Dermis microvascular lymphatic vessel endothelial cell (primary cell): Measurements from ENCODE around the gene ANKRD22. TPM values are rescaled to one million over a fixed set of nuclear protein-coding genes. Genes with fewer than 3 reads are reported as not detected.
A peak's percentile ranks its signal among the peaks of the same experiment; 100 is the strongest.

Source experiments
- DNase-seq, 2 donors: peaks; one replicate each; pipeline versions ENCODE4 v3.0.0 to v3.0.0-alpha.2; 2010; ENCODE audit warnings: low read depth in 2 of 2
- total RNA-seq: library from RNA; depleted of rRNA; stranded (reverse); fragments of >200 nt; gene quantifications from 2 replicates; pipeline ENCODE4 v1.2.1, GENCODE V29; 2014

The ANKRD22 gene
- total RNA-seq, 1 donor from 2014 or later, result not detected

GRCh38 chr10:88802523-88803285 lies 48.9 kb downstream of the ANKRD22 start, which contains the start of gene LIPM:
Gene LIPM, plus strand, starts transcription at chr10:88802730. Its CDS starts 167 bp downstream, at chr10:88802897.
- no peak for DNase-seq

DNA sequence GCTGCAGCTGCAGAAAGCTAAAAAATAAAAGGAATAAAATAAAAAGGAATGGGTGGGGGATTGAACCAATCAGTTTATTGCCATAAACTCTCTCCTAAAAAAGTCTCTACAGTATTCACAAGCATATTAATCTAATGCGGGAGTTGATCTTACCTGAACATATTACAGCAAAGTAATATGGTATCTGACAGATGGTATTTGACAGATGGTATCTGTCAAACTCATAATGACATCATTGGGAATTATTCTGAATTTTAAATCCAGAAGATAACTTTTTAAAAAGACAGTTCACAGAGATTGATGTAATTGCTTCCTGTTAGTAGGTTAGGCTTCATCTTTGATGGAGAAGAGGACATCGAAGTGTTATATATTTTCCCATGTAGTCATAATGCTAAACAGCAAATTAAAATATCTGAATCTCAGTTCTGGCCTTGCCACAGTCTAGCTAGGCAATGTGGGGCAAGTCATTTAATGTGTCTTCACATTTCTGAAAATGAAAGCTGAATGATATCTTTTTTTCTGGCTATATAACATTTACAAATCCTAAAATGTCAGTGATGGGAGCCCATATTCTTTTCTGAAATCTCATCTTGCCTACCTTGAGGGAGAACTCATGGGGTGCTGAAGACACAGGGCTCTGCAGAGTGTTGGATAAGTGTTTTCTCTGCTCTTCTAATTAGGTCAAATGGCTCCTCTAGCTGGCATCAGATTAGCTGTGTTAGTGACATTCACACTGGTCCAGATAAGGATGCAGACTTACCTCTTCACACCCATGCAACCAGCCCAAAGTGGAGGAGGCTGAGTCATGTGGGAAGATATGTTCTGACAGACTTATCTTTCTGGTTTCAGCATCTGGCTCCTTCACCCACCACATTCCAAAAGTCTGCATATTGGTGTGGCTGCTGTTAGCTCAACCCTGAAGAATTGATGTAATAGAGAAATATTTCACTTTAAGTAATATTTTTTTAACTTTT lies 51.2 kb downstream of the ANKRD22 start:
- DNase-seq, result no peak

DNA sequence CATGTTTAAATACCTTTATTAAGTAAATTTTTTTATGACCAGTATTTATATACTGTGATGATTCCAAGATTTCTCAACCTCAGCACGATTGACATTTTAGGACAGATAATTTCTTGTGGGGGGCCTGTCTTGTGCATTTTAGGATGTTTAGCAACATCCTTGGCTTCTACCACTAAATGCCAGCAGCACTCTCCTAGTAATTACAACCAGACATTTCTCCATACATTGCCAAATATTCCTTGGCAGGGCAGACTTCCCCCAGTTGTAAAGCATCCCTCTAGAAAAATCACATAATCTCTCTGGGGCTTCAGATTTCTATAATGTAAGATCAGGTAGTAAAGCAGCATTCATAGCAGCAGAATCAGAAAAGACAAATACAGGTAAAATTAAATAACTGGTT lies 56.9 kb downstream of the ANKRD22 start:
- DNase-seq, result no peak

DNA sequence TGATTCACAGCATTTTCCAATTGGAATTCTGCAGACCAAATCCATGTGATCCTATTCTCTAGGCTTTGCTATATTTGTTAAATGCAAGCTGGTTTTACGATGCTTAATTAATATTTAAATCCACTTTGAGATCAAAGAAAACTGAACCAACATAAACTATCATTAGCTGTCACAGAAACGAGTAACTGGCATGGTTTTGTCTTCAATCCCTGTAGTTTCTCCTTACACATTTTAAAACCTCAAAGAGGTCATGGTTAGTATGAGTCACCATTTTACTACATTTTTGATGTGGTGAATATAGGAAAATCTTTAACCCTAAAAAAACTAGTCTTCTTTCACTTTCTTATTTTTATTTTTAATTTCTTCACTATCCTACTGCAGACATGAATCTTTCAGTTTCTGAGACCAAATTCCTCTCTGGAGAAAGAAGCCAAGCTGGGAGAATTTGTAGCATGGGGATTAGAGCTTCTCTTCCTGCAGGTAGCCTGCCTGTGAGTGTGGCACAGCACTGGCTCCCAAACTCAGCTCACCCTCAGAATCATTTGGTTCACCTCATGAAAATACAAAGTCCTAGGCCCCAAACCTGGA lies 57.8 kb downstream of the ANKRD22 start:
- no peak for DNase-seq

DNA sequence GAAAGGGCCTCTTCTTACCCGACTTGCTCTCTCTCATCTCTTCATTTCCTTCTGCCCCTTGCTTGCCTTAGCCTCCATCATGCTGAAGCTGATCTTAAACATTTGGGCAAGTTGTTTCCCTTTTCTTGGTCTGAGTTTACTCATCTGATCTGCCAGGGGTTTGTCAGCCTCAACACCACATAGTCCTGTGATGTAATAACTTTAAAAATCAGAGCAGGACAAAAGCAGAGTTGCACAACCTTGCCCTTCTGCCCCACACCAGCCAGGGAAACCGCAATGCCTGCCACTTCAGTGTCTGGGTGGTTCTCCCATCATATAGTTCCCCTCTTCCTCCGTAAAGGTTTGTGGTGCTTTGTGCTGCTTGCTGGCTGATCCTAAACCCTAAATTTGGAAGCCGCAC lies 59.0 kb downstream of the ANKRD22 start:
- no peak for DNase-seq

DNA sequence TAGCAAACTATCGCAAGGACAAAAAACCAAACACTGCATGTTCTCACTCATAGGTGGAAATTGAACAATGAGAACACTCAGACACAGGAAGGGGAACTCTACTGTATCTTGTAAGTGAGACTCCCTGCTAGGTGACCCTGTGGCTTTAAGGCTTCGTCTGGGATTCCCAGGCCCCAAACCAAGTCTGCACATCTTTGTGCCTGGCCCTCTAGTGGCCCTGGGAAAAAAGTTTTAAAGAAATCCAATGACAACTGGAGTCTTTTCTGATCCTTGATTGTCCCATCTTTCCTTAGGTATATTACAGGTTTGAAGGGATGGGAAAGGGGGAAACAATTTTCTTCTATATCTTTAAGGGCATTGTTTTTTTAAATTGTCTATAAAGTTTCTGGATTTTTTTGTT lies 59.7 kb downstream of the ANKRD22 start:
- peak in 1 of 2 donors; percentile 16 for DNase-seq

DNA sequence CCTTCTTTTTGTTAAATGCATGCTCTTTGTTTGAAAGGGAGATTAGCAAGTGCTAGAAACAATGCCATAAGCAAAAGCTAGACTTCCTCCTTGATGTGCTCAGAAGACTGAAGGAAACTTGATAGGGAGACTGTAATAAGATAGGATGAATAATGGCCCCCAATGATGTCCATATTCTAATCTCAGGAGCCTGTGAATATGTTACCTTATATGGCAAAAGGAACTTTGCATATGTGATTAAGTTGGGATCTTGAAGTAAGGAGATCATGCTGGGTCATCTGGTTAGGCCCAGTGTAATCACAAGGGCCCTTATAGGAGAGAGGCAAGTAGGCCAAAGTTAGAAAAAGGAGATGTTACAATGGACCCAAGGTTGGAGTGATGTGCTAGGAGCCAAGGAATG lies 62.7 kb downstream of the ANKRD22 start:
- no peak for DNase-seq

GRCh38 chr10:88787463-88787862 lies 64.2 kb downstream of the ANKRD22 start:
- no peak for DNase-seq

DNA sequence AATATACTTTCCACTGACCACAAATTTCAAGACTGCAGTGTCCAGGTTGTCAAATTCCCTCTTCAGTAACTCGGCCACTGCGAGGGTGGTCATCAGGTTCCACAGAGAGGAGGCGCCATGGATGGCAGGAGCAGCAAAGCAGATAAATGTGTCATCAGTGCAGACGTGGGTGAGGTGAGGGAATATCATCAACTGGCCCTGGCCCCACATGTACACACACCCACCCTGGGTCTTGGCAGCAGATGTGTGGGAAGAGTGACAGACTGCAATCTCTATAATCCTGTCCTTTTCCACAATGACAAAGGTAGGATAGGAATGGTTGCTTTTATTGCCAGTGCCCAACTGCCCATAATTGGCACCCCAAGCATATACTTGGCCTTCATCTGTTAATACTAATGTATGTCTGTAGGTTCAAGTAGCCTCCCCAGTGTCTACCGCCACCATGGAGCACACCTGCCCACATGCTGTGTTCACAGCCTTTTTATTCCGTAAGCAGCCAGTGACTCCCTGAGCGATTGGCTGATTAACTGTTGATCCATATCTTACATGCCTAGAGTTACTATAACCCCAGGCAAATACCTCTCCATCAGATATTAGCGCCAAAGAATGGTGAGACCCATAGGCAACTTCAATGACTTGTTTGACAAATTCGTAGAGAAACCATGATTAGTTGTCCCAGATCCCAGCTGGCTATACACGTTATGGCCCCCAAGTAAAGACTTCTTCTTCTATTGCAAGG lies 65.4 kb downstream of the ANKRD22 start:
- no peak for DNase-seq

DNA sequence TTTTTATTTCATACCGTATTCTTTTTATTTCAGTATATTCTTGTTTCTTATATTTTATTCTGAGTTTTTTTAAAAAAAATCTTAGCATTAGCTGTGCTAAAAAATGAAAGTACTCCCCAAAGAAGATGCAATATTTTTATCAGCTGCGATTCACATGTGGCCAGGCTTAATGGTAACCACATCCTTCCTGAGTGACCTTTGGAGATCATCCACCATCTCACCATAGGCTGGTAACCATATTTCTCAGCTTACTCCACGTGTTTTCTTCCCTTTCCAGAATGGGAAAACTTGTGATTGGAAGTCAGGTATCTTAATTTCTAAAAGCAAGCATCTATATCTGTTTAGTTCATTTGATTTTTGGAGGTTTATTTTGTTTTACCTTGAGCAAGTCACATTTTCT lies 67.9 kb downstream of the ANKRD22 start:
- no peak for DNase-seq

DNA sequence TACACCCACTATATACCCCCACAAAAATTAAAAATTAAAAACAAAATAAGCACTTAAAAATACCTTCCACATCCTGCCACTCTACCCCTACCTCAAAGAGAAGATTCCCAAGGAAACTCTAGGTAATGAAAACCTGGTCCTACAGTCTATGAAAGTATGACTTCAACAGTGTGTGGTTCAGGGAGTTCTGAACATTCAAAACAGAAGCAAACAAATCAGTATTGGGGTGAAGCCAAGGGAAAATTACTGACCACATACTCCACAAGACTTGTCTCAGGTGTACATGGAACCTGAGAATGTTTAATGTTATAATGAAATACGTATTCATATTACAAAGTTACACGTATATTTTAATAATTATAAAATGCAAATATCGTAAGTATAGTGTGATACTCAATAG lies 69.4 kb downstream of the ANKRD22 start:
- no peak for DNase-seq

DNA sequence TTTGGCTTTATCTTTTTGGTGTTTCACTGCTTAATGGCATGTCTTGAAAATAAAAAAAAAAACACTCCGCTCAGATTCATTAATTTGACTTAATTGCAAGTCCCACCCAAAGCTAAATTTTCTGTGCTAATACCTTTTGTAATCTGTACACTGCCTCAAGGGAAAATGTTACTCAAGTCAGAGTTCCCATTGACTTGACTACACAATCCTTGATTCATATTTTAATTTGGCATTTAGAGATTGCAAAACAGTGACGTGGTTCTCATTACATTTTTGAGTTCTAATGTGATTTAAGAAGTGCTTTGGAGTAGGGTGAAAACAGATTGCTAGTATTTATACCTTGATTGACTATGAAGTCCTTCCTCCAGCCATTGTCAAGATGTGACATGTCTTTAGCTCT lies 70.4 kb downstream of the ANKRD22 start:
- DNase-seq, result no peak

Other genes starting within 250 kb of the ANKRD22 start
- not detected in 2 replicates for gene LIPF, start 187.4 kb downstream of the ANKRD22 start, total RNA-seq
- gene LIPK, start 145.6 kb downstream of the ANKRD22 start, total RNA-seq, result not detected in 2 replicates
- not detected in 2 replicates for gene LIPN, start 91.8 kb downstream of the ANKRD22 start, total RNA-seq
- not detected in 2 replicates for gene LIPM, start 49.1 kb downstream of the ANKRD22 start, total RNA-seq
- gene STAMBPL1, start 28.4 kb upstream of the ANKRD22 start, total RNA-seq, result 0.25 and 0.26 TPM in 2 replicates
- 4.1 and 7.1 TPM in 2 replicates for gene ACTA2, start 100.9 kb upstream of the ANKRD22 start, total RNA-seq
- gene FAS, start 139.0 kb upstream of the ANKRD22 start, total RNA-seq, result 5.8 and 7.6 TPM in 2 replicates